NCI-H2196 treated with DMSO at 0.1 percent for 48 hours (cell line): ENCODE results near the gene ANKRD44.

Experiments
- DNase-seq: peaks from one replicate; lab custom pipeline; 2025; ENCODE audit not compliant: unreplicated experiment; lab: John Stamatoyannopoulos, UW

Gene ANKRD44

DNA sequence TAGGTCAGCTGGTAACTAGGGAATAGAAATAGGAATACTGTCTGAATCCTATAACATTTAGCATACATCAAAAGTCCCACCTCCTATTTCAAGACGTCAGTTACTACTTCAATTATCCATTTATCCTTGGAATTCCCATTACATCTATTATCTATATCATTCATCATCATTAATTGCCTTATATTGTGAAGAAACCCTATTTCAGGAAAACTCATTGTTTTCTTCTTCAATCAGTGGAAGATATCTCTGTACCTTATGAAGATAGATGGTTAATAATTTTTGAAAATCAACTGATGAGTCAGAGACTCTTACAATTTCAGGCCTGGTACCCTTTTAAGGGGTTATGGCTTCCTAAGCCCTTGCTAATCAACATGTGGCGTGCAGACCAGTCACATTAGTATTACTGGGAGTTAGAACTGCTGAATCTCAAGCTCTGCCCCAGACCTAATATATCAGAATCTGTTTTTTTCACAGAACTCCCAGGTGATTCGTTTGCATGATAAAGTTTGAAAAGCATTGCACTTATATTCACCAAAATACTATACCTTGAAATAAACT, 314.7 kb downstream of the ANKRD44 start:
- no peak for DNase-seq

DNA sequence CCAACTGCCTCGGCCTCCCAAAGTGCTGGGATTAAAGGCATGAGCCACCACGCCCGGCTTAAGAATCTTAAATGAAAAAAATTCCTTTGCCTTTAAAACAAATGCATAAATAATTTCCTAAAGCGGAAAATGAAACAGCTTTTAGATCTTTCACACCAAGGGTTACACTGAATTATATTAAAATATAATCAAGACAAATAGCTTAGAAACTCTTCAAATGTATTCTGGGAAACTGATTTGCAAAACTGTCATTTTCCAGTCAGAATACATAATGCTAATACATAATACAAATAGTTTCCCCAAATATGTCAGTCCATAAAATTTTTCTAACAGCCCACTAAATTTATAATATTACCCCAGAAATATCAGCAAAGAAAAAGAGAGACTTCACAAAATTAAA, 315.8 kb downstream of the ANKRD44 start:
- no peak for DNase-seq

DNA sequence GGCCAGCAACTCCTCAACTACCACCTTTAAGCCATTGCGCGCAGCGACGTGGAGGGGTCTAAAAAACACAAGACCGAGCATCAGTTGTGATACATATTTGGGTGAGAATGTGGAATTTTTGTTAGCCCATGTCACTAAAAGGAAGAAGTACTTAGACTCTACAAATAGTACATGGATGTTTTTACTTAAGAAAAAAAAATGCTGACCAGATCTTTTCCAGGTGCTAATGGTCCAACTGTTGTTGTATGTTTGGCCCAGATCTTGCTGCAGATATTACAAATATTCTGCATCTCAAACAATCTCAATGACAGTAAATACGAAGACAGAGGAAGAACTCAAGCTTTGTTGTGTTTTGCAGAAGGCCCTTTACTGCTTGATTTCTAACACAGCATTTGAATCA, 317.0 kb downstream of the ANKRD44 start:
- DNase-seq: no peak

DNA sequence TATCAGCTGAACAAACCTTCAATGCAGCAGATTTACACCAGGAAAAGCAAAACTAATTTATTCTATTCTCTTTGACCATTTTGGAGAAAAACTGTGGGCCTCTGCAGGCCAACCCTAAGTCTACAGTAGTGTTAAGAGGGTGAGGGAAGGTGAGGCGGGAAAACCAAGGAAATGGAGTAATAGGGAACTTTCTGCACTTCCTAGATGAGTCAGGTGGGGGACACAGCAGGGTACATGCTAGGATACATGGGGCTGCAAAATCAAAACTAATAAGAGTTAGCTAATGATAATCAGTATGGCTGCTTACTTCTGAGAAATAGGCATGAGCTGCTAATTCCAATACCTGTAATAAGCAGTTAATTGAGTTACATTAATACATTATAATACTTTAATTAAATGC, 318.1 kb downstream of the ANKRD44 start:
- DNase-seq: no peak

DNA sequence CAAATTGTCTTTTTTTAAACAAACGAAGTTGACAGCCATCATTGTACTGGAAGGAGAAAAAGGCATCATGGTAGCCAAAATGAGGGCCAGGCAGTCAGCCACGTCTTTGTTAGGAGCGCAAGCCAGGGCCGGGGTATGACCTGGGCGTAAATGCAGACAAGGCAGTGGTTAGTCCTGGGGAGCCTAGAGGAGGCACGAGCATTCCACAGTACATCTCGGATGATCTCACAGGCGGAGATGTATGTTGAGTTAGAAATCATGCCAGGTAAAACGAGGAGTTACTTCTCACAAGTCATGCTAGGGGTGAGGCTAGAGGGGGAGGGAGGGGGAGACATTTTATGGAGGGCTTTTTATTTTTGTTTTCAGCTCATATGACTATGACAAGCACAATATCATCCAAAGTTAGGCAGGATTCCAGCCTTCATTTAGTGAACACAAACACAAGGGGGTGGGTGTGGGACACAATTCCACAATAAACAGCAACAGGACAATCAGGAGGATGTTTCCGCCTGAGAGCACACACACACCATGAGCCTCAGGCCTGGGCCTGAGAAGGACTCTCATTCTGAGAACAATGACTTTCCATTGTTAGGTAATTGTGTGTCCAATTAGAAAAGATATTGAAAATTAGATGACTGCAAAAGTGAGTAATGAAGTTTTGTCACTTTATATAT, 319.7 kb downstream of the ANKRD44 start:
- no peak for DNase-seq

DNA sequence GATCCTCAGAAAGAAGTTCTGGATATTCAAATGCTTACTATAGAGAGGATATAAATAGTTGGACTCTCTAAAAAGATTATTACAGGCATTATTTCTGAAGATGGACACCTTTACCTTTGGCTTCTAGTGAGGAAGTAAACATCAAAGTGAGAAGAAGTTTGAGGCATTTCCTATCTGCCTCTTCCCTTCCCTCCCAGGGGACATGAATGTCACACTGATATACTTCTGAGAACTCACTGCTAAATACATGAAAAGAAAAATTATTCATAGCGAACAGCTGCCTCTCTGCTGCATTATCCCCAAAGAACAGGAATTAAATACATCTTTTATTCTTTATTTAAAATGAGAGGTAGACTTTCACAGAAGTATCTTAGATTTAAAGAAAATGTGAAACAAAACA, 320.5 kb downstream of the ANKRD44 start:
- no peak for DNase-seq

DNA sequence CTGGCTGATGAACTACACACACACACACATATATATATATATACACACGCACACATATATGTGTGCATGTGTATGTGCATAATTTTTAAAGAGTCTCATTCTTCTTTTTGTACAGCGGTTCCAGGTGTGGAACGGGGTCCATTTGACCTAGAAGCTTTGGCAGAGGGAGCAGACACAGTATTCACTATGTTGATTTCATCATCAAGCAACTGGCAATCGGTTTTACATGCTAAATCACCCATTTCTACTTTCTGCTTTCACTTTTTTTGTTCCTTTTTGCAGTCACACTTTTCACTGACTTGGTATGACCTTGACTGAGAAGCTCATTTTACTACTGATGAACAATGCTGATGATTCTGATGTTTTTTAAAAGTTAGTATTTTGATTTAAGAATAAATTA, 321.1 kb downstream of the ANKRD44 start:
- no peak for DNase-seq

DNA sequence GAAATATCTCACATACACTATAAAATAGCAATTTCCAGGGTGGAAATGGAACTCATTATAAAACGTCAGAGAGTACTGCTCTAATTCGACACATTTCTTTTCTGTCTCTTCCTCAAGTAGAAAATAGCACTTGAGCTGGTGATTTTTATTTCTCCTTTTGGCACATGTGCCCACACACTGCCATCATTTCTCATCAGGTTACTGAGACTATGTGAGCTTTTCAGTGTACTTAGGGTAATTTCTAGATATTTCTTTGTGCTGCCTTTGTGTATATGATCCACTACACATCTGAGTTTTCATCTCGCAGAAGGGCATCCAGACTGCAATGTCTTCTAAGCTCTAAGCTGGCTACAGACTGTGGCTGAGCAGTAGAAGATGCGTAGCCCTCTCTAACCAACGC, 321.9 kb downstream of the ANKRD44 start:
- DNase-seq: no peak

DNA sequence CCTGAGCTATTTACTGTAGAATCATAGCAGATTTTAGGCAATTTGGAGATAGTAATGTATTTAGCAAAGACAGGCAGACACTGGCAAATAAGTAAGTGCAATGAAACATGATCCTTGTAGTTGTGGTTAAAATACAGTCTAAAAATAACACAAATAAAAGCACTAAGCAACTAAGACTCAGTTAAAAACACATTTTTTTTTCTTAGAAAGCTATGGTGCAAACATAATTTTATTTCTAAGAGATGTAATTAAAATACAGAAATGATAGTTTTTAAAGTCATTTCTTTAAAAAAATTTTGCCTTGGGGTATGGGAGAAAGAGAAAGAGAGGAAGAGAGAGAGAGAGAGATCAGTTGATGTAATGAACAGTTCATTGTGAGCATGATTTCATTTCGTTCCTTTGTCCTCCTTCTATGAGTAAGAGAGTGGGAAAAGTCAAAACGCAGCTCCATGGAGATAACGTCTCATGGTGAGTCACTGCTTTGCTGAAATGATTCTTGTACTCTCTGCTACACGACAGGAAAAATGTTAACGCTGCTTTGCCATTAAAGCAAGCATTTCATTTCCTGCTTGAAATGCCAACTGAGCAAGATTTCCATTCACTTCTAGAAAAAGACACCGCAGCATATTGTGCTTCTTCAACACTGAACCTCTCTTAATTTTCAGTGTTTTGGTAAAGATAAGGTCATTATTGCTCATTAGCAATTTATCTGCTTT, 322.8 kb downstream of the ANKRD44 start:
- DNase-seq: peak; percentile 59

DNA sequence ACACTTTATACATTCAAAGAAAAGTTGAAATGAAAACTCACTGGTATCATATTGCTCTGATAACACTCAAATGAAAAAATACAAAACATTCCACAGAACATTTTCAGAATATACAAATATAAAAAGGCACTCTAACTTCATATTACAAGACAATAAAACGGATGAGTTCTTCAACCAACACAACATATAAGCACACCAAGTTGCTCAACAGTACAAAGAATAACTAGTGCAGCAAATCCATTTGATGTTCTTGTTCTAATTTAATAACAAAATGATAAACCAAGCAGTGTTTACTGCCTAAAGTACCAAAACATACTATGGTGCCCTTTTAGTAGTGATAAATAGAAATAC, 323.3 kb downstream of the ANKRD44 start:
- DNase-seq: no peak

DNA sequence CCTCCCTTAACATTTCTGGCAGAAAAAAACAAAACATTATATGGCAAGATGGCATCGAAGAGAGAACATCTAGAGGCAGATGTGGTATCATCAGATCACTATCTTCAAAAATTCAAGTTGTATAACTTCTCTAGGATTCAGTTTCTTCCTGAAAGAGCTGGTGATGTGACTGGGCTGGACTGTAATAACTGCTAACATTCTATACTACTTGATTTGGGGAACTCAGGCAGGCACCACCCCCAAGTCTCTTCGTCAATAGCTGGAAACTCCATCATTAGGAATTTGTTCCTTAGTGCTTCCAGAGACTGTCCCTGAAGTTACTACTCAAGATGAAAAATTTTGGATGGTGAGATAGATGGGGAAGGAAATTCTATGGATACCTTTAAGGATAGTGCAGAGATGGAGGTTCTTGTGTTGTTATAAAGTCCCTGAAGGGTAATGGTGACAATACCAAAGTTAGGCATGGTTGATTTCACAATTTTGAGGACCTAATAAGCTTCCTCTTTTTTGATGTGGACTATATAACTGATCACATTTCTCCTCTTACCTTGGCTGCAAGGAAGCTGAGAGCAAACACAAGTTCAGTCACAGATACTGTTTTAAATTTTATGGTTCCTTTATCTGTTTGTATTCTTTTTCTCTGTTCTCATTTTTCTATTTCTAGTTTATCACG, 324.9 kb downstream of the ANKRD44 start:
- DNase-seq: no peak

DNA sequence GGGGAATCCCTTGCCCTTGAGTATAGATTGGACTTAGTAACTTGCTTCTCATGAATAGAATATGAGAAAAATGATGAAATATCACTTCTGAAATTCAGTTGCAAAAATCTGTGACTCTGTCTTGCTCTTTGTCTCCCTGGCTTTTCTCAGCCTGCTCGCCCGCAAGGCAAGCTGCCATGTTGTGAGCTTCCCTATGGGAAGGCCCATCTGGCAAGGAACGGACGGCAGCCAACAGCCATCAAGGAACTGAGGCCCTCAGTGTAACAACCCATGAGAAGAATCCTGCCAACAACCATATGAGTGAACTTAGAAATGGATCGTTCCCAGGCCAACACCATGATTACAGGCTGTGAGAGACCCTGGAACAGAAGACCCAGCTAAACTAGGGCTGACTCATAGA, 325.7 kb downstream of the ANKRD44 start:
- no peak for DNase-seq

DNA sequence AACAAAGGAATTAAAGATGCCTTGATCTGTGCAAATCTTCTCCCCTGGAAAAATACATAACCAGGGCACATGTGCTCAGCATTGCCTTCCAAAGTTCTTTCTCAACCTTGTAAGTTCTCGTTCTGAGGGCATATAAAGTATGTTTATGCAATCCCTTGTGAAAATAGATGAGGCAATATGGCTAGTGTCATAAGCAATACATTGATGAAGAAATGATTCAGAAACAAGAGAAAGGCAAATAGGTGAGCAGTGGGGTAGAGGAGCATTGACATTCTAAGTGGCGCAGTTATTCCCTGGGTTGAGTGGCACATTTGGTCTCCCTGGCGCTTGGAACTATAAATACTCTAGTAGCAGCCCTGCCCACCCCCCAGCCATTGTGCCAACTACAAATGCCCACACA, 326.6 kb downstream of the ANKRD44 start:
- no peak for DNase-seq

DNA sequence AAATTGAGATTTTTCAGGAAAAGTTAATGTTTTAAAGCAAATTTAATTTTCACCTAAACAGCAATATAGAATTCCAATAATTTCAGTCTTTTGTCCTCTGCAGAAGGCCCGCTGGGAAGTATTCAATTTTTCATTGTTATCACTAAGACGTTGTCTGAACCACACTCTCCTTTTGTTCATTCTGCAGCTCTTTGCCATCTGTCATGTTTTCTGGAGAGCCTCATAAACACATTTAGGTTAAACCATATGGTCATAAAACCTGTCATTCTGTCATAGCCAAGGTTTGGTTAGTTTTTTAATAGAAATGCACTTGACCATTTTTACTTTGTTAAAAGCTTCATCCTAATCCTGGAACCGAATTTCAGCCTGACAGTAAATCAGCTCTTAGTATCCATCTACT, 330.1 kb downstream of the ANKRD44 start:
- DNase-seq: no peak

DNA sequence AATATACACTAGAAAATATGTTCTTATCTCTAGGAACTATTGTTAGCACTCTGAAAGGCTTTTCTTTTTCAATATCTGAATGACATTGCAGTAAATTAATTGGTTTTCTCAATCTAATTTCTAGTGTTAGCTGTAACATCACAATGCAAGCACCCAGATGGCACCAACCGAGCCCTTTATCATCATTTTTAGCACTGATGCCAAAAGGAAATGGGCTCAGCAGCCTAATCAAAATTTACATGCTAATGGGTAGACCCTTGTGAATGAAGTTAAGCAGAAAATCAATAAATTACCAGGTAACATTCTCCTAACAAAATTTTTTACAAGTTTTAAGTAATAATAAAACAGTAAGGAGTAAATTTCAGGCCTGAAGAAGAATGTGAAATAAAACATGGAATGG, 330.6 kb downstream of the ANKRD44 start:
- DNase-seq: no peak

DNA sequence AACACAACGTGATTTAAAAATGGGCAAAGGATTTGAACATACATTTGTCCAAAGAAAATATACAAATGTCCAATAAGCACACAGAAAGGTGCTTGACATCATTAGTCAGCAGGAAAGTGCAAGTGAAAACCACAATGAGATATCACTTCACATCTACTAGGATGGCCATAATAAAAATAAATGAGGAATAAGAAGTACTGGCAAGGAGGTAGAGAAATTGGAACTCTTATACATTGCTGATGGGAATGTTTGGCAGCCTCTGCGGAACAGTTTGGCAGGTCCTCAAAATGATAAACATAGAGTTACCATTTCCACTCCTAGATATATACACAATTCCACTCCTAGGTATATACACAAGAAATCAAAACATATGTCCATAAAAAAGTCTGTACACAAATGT, 333.1 kb downstream of the ANKRD44 start:
- DNase-seq: no peak

DNA sequence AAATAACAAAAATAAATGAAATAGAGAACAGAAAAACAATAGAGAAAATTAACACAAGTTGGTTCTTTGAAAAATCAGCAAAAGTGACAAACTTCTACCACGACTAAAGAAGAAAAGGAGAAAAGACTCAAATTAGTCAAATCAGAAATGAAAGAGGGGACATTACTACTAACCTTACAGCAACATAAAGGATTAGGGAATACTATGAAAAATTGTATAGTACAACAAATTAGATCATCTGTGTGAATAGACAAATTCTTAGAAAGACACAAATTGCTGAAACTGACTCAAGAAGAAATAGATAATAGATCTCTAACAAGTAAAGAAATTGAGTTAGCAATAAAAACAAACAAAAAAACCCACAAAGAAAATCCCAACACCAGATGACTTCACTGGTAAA, 335.6 kb downstream of the ANKRD44 start:
- no peak for DNase-seq

DNA sequence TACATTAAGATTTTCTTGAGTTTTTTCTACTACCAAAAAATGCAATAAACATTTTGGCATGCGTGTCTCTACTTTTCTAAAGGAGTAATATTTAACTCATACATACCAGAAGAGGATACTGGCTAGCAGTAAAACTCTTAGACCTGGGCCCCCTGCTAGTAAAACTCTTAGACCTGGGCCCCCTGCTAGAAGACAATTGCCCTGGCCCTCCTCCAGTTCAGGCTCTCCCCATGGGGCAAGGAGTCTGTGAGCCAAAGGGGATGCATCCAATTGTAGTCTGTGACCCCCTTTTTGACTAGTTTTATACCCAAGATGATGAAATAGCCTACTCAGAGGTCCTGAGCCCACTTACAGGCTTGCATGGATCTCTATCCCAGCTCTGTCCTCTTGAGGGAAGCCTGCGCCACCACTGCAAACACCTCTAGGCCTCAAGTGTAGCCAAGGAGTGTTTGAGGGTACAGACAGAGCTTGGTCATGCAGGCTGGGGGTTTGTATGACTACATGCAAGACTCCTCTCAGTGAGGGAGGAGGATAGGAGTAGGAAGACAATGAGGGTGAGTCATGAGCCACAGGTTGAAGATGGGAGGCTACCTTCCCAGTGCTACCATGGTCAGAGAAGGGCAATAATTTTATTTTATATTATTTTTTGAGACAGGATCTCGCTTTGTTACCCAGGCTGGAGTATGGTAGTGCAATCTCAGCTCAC, 338.9 kb downstream of the ANKRD44 start:
- DNase-seq: no peak

DNA sequence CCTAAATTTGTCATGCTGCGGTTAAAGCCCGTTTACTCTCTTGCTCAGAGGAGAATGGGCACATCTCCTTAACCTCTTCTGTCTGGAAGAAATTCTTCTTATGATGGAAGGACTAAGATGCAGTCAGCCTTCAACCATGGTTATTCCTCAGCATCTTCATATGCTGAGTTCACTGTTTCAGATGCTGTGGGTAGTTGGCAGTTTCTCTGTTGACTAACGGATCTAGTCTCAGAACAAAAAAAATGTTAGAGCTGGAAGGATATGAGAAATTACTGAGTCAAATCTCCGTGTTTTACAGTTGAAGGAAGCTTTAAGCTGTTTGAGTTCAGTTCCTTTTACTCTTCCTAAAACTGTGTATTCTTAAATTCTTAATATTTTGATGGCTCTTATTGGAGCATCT, 340.5 kb downstream of the ANKRD44 start:
- no peak for DNase-seq

DNA sequence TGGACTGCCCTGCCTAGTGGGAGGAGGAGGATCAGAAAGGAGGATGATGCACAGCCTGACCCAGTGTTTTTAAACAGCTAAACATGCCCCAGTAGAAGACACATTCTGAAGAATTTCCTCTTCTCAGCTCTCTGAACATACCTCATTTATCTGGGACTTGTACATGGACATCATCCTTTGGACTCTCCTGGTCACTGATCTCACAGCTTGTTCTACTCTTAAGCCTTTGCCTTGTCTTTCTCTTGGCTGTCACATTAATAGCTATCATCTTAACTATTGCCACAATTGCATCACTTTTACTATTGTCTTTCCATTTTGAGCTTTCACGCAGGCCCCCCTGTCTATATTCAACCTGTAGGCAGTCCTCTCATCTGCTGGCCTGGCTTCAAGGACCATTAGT, 342.1 kb downstream of the ANKRD44 start:
- DNase-seq: no peak

DNA sequence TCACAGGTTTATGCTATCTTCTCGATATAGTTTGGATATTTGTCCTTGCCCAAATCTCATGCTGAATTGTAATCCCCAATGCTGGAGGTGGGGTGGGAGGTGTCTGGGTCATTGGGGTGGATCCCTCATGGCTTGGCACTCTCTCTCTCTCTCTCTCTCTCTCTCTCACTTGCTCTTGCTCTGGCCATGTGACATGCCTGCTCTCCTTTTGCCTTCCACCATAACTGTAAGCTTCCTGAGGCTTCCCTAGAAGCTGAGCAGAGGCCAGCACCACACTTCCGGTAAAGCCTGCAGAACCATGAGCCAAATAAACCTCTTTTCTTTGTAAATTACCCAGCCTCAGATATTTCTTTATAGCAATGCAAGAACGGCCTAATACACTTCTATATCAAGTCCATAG, 342.8 kb downstream of the ANKRD44 start:
- no peak for DNase-seq

DNA sequence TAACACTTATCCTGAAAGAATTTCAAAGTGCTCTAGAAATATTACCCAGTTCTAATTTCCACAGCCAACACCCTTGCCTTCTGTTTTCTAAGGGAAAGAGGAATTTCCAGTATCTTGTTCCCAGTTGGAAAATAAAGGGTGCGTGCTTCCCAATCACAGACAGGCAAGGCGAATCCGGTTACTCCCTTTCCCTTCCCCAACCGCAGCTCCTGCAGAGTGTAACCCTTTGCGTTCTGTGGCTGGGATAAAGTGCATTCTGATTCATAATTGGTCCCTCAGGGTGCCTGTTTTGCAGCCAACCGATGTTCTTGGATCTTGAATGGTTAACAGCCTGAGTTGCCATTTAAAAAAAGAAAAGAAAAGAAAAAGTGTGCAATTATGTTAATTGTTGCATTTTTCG, 343.5 kb downstream of the ANKRD44 start:
- no peak for DNase-seq
